Measurements from ENCODE around the gene KPNA6.

- no peak for TF ChIP-seq CTCF (IDR thresholded peaks at IDR 0.05)
- no peak for TF ChIP-seq POLR2A (IDR thresholded peaks at IDR 0.05)
Measured at GRCh38 chr1:32220746-32221580, 113.1 kb downstream of the KPNA6 start.

Data from uterus (tissue), 2 donors.